Peyer's patch (tissue), 4 donors: ENCODE data around the gene INTS6.

Source experiments
- POLR2A ChIP-seq, 2 donors: fragments of 450-650 bp; IDR thresholded peaks; one replicate each; pipeline ENCODE4 v1.5.1; 2017; ENCODE audit warnings: antibody characterized with exemption in 2 of 2, mild to moderate bottlenecking in 2 of 2, moderate library complexity in 2 of 2
- TF ChIP-seq, protein P1 (sequence below), 6 experiments: fragments of 450-650 bp in 4 of 6; fragments of 200-600 bp in 2 of 6; sonication (generic) in 1 of 6; IDR thresholded peaks; one replicate each; pipeline ENCODE4 v1.5.1; 2017 to 2019; ENCODE audit warnings: antibody characterized with exemption in 6 of 6, mild to moderate bottlenecking in 3 of 6, moderate library complexity in 1 of 6

DNA sequence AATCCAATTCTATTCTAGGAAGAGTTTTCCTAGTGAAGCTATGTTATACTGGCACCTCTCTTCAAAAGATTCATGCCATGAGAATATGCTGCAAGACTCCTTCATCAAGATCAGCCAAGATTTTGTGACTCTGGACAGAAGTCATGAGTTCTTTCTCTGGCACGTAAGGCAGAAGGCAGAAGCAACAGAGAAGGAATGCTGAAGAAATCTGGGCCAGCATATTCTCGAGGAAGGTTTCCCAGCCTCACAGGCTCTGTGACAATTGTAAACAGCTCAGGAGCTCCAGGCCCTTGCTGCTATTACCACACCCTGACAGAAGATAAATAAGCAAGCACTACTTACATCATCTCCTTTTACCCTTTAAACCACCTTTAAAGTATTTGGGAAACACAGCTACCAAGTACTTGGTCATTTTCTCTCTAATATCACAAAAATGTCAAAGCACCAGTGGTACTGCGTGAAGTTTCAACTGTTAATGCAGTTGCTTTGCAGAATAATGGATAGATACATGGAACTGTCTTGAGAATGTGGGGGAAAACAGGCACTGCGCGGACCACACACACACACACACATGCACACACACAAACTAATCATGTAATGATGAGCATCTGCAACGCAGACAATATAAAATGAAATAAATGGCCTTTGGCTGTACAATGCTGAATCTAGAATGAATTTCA is 55.4 kb downstream of the INTS6 start:
- TF ChIP-seq, protein P1, sequence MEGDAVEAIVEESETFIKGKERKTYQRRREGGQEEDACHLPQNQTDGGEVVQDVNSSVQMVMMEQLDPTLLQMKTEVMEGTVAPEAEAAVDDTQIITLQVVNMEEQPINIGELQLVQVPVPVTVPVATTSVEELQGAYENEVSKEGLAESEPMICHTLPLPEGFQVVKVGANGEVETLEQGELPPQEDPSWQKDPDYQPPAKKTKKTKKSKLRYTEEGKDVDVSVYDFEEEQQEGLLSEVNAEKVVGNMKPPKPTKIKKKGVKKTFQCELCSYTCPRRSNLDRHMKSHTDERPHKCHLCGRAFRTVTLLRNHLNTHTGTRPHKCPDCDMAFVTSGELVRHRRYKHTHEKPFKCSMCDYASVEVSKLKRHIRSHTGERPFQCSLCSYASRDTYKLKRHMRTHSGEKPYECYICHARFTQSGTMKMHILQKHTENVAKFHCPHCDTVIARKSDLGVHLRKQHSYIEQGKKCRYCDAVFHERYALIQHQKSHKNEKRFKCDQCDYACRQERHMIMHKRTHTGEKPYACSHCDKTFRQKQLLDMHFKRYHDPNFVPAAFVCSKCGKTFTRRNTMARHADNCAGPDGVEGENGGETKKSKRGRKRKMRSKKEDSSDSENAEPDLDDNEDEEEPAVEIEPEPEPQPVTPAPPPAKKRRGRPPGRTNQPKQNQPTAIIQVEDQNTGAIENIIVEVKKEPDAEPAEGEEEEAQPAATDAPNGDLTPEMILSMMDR (IDR thresholded peaks at IDR 0.05): no peak
- TF ChIP-seq POLR2A (IDR thresholded peaks at IDR 0.05): no peak
